Upper lobe of left lung (tissue), 4 donors: ENCODE results near the gene CAB39.

ENCODE experiments used
- POLR2A ChIP-seq, 4 donors: fragments of 450-650 bp; IDR thresholded peaks; one replicate each; pipeline ENCODE4 v1.5.1; 2016 to 2017; ENCODE audit warnings: antibody characterized with exemption in 4 of 4, mild to moderate bottlenecking in 2 of 4
- POLR2AphosphoS5 ChIP-seq, 2 donors: sonication (generic); formaldehyde crosslinking; IDR thresholded peaks; one replicate each; pipeline ENCODE4 v1.5.1; 2017; ENCODE audit warnings: antibody characterized with exemption in 2 of 2
- TF ChIP-seq, protein P1 (sequence below), 6 experiments: fragments of 450-650 bp in 4 of 6; fragments of 200-600 bp in 2 of 6; sonication (generic) in 2 of 6; IDR thresholded peaks; one replicate each; pipeline ENCODE4 v1.5.1; 2016 to 2019; ENCODE audit warnings: antibody characterized with exemption in 6 of 6

DNA sequence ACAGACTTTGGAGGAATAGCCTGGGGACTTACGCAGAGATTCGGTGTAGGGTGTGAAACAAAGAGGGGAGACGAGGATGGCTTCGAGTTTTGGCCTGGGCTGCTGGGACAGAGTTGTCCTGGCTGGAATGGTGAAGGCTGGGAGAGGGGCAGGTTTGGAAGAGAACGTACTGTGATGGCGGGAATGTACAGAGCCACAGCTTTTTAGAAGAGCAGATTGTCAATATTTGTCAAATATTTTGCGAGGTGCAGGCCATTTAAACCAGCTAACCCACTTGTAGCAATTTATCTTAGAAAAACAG lies 137.7 kb downstream of the CAB39 start:
- TF ChIP-seq POLR2AphosphoS5 (IDR thresholded peaks at IDR 0.05) (no peak), POLR2A (IDR thresholded peaks at IDR 0.05) (no peak)
- TF ChIP-seq, protein P1, sequence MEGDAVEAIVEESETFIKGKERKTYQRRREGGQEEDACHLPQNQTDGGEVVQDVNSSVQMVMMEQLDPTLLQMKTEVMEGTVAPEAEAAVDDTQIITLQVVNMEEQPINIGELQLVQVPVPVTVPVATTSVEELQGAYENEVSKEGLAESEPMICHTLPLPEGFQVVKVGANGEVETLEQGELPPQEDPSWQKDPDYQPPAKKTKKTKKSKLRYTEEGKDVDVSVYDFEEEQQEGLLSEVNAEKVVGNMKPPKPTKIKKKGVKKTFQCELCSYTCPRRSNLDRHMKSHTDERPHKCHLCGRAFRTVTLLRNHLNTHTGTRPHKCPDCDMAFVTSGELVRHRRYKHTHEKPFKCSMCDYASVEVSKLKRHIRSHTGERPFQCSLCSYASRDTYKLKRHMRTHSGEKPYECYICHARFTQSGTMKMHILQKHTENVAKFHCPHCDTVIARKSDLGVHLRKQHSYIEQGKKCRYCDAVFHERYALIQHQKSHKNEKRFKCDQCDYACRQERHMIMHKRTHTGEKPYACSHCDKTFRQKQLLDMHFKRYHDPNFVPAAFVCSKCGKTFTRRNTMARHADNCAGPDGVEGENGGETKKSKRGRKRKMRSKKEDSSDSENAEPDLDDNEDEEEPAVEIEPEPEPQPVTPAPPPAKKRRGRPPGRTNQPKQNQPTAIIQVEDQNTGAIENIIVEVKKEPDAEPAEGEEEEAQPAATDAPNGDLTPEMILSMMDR (IDR thresholded peaks at IDR 0.05): no peak
